ENCODE data around the gene MAP3K4.

MAP3K4 gene, protein sequence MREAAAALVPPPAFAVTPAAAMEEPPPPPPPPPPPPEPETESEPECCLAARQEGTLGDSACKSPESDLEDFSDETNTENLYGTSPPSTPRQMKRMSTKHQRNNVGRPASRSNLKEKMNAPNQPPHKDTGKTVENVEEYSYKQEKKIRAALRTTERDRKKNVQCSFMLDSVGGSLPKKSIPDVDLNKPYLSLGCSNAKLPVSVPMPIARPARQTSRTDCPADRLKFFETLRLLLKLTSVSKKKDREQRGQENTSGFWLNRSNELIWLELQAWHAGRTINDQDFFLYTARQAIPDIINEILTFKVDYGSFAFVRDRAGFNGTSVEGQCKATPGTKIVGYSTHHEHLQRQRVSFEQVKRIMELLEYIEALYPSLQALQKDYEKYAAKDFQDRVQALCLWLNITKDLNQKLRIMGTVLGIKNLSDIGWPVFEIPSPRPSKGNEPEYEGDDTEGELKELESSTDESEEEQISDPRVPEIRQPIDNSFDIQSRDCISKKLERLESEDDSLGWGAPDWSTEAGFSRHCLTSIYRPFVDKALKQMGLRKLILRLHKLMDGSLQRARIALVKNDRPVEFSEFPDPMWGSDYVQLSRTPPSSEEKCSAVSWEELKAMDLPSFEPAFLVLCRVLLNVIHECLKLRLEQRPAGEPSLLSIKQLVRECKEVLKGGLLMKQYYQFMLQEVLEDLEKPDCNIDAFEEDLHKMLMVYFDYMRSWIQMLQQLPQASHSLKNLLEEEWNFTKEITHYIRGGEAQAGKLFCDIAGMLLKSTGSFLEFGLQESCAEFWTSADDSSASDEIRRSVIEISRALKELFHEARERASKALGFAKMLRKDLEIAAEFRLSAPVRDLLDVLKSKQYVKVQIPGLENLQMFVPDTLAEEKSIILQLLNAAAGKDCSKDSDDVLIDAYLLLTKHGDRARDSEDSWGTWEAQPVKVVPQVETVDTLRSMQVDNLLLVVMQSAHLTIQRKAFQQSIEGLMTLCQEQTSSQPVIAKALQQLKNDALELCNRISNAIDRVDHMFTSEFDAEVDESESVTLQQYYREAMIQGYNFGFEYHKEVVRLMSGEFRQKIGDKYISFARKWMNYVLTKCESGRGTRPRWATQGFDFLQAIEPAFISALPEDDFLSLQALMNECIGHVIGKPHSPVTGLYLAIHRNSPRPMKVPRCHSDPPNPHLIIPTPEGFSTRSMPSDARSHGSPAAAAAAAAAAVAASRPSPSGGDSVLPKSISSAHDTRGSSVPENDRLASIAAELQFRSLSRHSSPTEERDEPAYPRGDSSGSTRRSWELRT (N-terminal part only)

DNA sequence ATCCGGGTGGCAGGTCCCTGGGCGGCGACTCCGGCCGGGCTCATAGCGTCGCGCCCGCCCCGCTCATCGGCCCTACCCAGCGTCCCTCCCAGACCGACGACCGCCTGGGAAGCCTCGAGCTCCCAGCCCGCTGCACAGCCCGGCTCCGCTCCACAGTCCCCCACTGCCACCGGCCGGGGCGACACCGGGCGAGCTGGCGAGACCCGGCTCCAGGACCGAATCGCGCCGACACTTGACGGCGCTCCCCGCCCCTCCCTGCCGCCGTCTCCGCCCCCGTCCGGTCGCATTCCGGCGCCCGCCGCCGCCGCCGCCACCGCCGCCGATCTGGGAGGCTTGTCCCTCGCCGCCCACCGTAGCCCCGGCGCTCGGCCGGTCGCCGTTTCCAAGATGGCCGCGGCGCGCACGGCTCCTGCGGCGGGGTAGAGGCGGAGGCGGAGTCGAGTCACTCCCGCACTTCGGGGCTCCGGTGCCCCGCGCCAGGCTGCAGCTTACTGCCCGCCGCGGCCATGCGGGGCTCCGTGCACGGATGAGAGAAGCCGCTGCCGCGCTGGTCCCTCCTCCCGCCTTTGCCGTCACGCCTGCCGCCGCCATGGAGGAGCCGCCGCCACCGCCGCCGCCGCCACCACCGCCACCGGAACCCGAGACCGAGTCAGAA lies at the start of gene MAP3K4:
Gene MAP3K4, plus strand, starts transcription at position 364 of the 655 bp plus-strand sequence. Its CDS starts 163 bp downstream, at position 527.
- DNase-seq (peak; percentile 87), ATAC-seq (peak; percentile 78)

DNA sequence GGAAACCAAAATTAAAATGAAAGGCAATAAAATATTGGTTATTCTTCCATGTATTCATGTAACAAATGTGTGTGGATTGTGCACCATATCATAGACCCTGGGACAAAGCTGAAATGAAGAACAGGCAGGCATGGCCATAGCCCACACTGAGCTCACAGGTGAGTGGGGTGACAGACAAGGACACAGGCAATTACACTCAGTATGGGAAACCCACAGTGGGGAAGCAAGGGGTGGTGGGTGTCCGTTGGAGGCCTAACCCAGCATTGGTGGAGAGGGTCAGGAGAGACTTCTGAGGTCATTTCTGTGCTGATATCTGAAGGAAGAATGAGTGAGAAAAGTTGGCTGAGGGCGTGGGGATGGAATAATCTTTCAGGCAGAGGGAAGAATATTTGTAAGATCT lies 47.6 kb upstream of the MAP3K4 start:
- no peak for ATAC-seq

DNA sequence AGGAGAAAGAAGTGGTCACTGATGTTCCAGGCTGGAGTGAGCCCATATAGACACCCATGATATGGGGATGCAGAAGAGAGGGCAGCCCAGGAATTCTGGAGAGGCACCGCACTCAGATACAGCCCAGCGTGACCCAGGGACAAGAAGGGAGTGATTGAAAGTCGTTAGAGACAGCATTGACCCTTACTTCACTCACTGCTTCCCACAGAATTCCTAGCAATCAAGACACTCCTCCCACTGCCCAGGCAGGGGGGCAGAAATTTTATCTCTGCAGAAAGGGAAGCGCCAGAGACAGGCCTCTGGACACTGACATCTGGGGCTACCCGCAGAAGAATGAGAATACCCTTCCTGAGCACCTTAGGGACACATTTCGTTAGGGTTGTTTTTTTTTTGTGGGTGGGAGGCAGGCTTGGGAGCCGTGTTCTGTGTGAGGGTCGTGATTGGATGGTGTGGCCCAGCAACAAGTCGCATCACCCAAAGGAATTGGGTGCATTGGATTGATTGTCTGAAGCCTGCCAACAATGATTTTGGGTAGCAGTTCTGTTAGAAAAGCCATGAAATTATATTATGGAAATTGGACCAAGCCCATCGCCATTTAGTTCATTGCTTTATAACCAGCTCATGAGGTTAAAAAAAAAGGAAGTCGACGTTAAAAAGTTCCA lies 45.9 kb upstream of the MAP3K4 start:
- DNase-seq (no peak), ATAC-seq (no peak)

More for the DNA sequence above, 47.6 kb upstream of the MAP3K4 start:
- DNase-seq: no peak

DNA sequence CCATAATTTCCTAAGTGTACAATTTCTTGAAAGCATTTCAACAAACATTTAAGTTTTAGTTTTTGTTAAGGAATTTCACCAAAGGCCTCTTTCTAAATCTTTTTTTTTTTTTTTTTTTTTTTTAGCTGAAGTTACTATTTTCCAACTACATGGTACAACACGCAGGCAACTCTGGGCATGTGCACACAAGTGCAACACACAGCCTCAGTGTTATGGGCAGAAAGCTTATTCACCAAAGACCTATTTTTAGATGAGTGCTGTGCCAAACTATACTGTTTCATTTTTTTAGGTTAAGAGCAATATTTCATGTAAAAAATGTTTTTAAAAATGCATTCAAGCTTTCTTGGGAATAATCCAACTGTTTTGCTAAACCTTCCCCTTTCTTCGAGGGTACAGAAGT lies 42.0 kb upstream of the MAP3K4 start:
- DNase-seq: no peak
- ATAC-seq: no peak

DNA sequence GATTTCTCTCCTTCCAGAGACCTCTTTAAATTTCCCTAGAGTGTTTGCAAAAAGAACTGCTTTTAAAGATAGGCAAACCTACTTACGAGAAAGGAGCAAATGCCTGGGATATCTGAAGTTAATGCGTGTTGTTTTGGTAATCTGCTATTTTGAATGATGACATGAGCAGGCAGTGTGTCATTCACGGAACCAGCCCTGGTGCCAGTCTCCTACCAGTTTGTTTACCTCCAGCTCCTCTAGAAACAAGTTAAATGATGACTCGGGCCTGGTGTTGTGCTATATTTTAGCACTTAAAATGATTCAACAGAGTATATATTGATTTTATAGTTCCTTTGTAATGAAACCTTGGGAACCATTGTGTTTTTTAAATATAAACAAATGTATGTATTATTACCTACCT lies 41.1 kb upstream of the MAP3K4 start:
- ATAC-seq: no peak
- DNase-seq: no peak

DNA sequence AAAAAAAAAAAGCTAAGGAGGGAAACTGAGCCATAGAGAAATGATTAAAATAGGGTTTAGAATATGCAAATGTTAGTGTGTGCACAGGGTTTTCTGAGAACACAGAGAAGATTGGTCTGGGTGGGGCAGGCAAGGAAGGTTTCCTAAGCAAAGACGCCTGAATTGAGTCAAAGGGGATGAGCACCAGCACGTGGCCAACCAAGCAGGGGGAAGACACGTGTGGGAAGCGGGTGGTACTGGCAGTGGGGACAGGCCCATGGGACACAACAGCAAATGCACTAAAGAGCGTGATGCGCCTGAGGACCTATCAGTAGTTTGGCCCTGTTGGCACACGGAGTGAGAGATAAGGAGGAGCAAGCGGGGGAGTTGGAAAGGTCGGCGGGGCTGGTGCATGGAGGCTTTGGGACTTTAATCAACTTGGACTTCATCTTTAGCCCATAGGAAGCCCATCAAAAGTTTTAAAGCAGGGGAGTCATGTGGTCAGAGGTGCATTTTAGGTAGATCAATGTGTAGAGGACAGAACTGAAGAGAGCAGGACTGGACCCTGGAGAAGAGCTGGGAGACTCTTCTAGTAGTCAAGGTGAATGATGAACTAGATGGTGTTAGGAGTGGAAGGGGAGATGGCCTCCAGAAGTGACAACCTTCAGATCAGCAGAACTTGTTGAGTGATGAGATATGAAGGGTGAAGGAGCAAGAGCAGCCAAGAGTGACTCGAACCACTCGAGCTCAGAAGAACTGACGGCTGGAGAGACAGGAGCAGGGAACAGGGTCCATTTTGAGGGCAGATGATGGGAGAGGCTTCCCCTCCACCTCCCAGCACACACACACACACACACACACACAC lies 40.2 kb upstream of the MAP3K4 start:
- no peak for ATAC-seq
- DNase-seq: no peak

DNA sequence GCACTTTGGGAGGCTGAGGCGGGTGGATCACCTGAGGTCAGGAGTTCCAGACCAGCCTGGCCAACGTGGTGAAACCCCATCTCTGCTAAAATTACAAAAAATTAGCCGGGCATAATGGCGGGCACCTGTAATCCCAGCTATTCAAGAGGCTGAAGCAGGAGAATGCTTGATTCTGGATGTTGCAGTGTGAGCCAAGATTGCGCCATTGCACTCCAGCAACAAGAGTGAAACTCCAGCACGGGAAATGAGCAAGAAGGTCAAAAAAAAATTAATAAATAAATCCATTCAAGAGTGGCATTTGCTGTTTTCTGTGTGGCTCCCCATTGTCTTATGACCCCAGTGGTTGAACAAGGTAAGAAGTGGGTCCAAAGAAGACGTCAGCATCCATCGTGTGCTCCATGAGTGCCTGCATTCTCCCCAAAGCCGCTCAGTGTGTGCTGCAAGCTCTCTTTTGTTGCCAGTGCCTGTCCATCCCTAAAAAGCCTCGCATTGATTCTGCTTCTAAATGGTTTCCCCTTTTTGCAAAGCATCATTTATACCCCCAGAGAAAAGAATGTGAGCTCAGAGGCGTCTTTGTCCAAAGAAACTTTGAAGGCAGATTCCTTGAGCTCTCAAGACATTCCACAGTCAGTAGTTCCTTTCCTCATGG lies 38.8 kb upstream of the MAP3K4 start:
- DNase-seq: no peak
- ATAC-seq: no peak

DNA sequence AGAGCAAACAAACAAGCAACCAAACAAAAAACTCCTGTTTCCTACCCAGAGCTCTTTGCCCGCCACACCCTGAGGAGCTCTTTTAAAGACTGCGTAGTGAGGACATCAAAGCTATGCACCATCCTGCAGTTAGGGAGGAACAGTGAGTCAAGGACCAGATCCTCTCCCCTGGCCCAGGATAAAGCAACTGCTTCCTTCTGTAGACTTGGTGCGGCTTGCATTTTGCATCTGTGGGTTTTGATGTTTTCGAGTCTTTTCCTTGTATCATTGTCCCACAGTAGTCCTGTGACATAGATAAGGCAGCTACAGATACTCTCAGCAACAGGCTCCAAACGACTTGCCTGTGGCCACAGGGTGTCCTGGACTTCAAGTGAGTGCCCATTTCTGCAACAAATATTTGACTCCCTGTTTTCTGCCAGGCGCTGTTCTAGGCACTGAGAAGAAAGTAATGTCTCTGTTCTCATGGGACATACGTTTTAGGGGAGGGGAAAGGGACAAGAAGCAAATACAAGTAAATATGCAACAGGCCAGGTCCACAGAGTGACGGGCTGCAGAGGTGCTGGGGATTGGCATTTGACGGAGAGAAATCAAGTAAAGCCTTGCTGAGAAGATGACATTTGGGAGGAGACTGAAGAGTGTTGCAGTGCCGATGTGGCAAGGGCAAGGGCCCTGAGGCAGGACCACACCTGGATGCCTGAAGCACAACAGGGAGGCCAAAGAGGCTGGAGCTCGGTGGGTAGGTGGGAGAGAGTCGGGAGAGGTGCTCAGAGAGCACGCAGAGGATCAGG lies 35.9 kb upstream of the MAP3K4 start:
- DNase-seq: no peak
- ATAC-seq: no peak

DNA sequence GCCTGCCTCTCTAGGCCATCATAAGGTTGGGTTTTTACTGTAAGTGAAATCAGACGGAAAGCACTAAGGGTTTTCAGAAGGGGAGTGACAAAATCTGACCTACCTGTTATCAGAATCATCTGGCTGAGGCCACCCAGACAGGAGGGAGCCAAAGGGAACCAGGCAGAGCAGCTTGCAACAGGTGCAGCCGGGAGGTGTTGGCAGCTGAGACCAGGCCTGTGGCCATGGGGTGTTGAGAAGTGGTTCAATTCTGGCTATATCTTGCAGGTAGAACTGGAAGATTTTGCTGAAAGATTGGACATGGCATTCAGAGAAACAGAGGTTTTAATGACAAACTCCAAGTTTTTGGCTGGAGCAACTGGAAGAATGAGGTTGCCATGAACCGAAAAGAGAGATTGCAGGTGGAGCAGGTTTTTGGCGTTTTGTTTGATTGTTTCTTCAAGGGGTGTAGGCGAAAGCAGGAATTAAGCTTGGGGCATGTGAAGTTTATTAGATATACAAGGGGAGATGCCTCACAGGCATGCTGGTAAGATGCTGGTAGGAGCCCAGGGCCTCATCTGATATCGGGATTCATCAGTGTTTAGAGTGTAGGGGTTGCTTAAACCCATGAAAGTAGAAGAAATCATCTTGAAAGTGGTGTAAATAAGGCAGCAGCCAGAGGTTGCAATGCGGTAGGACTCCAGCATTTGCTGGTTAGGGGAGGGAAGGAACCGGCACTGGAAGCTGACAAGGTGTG lies 35.1 kb upstream of the MAP3K4 start:
- no peak for ATAC-seq

DNA sequence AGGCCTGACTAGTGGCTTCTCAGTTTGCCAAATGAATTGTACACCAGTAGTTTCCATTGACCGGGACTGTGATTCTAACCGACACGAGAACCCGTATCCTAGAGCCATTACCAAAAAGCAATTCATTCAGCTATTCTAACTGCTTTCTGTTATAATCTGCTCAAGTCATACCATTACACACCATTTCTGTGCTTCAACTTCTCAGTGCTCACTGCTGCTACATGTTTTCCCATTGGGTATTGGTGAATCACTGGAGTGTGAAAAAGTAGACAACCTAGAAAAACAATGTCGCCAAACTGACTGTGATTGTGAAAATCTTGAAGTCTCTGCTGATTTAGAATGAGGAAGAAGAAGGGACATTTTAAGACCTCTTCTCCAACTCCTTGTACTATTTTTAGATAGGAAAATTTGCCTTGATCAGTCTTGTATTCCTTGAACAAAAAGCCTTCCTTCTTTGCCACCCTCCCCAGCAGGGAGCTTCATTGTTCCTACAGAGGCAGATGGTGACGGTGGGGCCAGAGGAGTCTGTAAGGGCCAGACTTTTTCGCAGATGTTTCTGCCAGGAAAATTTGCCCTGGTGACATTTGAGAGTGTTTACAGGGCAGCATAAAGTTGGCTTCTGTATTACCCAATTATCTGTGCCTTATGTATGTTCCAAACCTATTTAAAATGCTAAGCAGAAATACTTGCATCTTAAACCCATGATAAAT lies 31.7 kb upstream of the MAP3K4 start:
- ATAC-seq (no peak), DNase-seq (no peak)

More for the DNA sequence above, 35.1 kb upstream of the MAP3K4 start:
- DNase-seq: no peak

DNA sequence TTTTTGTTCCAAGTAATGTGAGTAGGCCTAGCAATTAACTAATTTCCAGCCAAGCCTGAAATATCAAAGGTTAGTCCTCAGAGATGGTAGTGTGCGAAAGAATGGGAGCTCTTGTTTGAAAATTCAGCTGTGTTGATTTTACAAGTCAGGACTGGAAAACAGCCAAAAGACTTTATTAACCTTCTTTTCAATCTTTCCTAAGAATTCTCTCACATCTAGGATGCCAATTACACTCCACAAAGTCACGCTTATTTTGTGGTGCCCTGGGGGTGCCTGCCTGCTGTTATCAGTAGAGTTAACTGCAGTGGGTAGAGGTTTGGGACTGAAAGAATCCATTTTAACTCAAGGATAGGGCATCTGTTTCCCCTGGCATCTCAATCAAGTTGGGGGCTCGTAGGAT lies 30.7 kb upstream of the MAP3K4 start:
- no peak for DNase-seq
- ATAC-seq: no peak

DNA sequence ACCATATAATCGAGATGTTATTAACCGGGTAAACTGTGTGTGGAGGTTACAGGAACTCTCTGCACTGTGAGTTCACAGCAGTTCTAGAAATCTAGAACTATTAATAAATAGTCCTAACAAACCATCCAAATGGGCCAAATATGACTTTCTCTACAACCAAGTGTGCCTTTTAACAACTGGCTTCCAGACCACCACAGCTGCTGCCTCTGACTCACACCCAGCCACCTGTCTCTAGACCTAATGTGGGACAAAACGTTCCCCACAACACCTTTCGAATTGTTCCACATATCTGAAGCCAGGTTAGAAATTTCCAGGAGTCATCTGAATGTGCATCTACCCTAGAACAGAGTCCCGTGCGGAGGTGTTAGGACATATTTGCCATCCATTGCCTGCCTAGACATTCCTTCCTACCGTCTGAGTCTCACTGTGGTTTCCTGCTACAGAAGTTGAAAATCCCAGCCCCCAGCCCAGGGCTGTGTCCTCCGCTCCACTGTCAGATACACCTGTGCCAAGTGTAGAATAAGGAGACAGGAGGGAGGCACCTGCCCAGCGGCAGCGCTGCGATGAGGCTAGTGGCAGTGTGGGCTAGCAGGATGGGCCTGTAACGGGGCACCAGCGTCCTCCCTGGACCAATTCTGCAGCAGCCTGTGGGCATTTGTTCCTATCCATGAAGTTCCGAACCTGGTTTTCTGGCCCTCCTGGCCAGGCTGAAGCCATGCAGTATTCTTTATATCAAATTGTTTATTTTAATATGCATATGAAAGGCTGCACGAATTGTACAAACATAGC lies 28.5 kb upstream of the MAP3K4 start:
- DNase-seq (no peak), ATAC-seq (no peak)

DNA sequence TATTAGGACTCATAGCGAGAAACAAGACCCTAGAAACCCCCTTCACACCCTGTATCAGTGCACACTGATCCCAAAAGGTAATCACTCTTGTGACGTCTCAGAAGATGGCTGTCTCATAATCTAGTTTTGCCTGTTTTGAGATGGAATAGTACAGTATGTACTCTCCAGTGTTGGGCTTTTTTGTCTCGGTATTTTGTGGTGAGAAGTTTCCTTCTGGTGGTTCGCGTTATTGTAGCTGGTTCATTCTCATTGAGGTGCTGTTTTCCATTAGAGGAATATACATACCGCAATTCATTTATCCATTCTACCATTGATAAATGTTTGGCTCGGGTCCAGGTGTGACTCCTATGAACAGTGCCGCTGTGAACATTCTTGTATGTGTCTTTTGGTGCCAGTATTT lies 27.9 kb upstream of the MAP3K4 start:
- no peak for DNase-seq
- no peak for ATAC-seq

DNA sequence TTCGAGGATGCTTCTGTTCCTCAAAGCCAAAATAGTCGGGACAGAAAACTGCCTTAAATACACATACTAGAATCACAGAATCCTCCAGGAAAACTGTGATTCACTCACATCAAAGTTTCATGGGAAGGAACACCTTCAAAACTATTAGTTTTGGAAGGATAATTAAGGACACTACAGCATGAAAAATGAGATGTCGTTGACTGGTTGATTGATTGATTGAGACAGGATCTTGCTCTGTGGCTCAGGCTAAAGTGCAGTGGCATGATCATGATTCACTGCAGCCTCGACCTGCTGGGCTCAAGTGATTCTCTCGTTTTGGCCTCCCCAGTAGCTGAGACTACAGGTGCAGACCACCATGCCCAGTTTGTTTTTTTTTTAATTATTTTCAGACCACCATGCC lies 25.7 kb upstream of the MAP3K4 start:
- no peak for ATAC-seq
- DNase-seq: no peak

DNA sequence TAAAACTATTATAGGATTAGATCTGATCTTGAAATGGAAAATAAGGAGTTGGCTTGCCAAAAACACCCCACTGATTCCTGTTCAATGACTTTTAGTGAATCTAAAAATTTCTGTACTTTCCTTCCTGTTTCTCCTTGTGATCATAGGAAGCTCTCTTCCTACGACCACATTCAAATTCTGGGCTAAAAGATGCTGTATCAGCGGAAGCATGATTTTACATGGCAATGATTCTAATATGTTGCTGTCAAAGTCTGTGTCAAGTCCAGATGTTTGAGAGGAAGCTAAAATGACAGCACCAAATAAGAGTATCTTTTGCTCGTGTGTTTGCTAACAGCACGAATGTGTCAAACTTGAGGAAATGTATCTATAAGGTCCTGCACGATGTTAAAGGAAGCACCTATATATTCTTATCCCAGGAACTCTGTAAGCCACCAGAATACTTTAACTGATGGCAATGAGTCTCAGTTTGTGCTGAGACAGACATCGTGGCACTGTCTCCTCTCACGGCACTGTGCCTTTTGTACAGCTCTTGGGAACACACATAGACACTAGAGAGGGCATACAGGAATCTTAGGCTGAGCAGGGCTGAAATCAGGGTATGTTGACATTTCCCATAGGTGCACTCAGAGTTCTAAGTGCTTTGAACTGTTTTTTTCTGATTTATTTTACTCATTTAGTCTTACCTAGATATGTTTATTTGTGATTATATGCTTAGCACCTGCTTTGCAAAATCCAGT lies 24.9 kb upstream of the MAP3K4 start:
- ATAC-seq: no peak
- no peak for DNase-seq

DNA sequence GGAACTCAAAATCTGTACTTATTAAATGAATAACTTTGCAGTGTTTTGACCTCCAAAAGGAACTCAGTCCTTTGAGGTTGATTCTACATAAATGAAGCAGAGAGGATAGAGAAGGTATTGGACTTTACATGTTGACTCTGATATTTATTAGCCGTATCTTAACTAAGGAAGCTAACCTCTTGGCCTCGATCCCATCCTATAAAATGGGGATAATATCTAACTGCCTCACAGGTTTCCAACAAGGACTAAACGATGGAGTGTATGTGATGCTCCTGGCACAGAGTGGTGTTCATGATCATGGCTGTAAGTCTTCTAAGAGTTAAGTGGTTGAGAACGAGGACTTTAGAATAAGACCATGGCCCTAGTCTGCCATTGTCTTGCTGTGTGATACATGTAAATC lies 24.2 kb upstream of the MAP3K4 start:
- no peak for DNase-seq
- ATAC-seq: no peak

All from stimulated activated naive CD8-positive, alpha-beta T cell treated with anti-CD3 and anti-CD28 coated beads, Interleukin-15, Interleukin-2, amounts not matched to agents 100 U/mL and 50 U/mL, for 24 hours (primary cell).